Stimulated activated CD4-positive, alpha-beta T cell treated with anti-CD3 and anti-CD28 coated beads, Interleukin-4, amount 100 ng/mL, for 48 hours (primary cell): Measurements from ENCODE around the gene ADARB1.
"Not testable (repeated sequence)": the region's sequence is repeated elsewhere in the genome, so short reads cannot be mapped to it uniquely, and the experiment has no call there.

Experiments used
- DNase-seq, 2 donors: peaks; one replicate each; pipeline ENCODE4 v3.0.0-alpha.2; 2020; ENCODE audit warnings: low read depth in 2 of 2

The ADARB1 gene

GRCh38 chr21:45074048-45074817 is at the start of gene ADARB1:
ADARB1 (plus strand) TSS chr21:45074580; CDS start chr21:45171657, 97,077 bp downstream.
- DNase-seq, result peak; percentile 46 to 48

GRCh38 chr21:45026066-45026745 is 48.2 kb upstream of the ADARB1 start:
- DNase-seq, result no peak

GRCh38 chr21:45026826-45027225 is 47.6 kb upstream of the ADARB1 start:
- DNase-seq, result no peak

GRCh38 chr21:45027241-45028196 is 46.9 kb upstream of the ADARB1 start:
- DNase-seq, result no peak

- not testable (repeated sequence) for DNase-seq
These were observed 45.7 kb upstream of the ADARB1 start for GRCh38 chr21:45028645-45029044.

- DNase-seq, result no peak
These were observed 45.0 kb upstream of the ADARB1 start for GRCh38 chr21:45029298-45029947.

- DNase-seq, result no peak
These were observed 44.3 kb upstream of the ADARB1 start for GRCh38 chr21:45029948-45030681.

GRCh38 chr21:45030682-45031570 is 43.5 kb upstream of the ADARB1 start:
- no peak for DNase-seq

GRCh38 chr21:45031571-45032191 is 42.7 kb upstream of the ADARB1 start:
- DNase-seq, result no peak

GRCh38 chr21:45032332-45032731 is 42.0 kb upstream of the ADARB1 start:
- no peak for DNase-seq

- DNase-seq, result no peak
These were observed 41.2 kb upstream of the ADARB1 start for GRCh38 chr21:45032977-45033710.

- DNase-seq, result no peak
These were observed 40.4 kb upstream of the ADARB1 start for GRCh38 chr21:45033791-45034555.

- no peak for DNase-seq
These were observed 39.6 kb upstream of the ADARB1 start for GRCh38 chr21:45034556-45035476.

GRCh38 chr21:45035477-45035848 is 38.9 kb upstream of the ADARB1 start:
- no peak for DNase-seq

GRCh38 chr21:45036630-45037029 is 37.8 kb upstream of the ADARB1 start:
- DNase-seq, result no peak

- DNase-seq, result no peak
These were observed 36.4 kb upstream of the ADARB1 start for GRCh38 chr21:45037986-45038385.
